ENCODE results near the gene ZKSCAN1. TPM values are rescaled to one million over a fixed set of nuclear protein-coding genes. Genes with fewer than 3 reads are reported as not detected.
"Not testable (repeated sequence)": the region's sequence is repeated elsewhere in the genome, so short reads cannot be mapped to it uniquely, and the experiment has no call there.

The ZKSCAN1 gene
- total and polyA plus RNA-seq, 3 donors from 2014 or later: 30.7 to 71.3 (median 65.3) TPM

DNA sequence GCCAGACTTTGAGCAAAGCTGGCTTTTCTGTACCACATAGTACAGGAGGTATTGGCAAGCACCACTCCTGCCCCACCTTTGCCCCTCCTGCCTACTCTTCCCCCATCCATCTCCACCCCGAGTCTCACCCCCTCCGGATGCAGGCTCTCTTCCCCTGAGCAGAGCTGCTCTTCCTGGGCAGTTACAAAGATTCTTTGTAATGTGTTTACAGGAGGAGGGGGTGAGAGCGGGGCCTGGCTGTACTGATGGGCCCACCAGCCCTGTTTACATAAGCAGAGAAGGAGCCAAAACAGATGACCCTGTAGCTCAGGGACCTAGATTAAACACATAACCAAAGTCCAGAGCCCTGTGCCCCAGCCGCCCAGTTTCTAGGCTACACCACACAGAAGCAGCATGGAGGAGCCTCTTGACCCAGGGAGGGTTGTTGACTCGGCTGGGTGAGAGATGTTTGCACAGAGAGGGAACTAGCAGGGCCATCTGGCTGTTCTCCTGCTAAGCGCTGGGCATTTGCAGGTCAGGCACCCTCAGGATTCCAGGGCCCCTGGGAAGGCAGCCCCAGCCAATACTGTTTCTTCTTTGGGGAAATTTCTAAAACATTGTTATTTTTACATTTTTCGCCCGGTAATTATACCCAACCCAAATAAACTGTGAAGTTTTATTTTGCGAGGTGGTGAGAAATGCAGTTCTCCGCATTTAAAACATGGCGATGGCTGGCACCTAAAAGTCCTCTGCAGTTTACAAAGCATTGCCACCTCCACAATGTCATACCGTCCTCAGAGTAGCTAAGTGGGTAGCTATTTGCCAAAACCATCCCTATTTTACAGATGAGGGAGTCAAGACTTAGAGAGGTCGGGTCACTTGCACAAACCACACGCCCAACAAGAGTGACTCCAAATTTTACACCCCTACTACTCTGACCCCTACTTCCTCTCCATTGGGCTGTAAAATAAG, 11.4 kb upstream of the ZKSCAN1 start:
- TF ChIP-seq POLR2A (IDR thresholded peaks at IDR 0.05): no peak
- TF ChIP-seq, protein P1, sequence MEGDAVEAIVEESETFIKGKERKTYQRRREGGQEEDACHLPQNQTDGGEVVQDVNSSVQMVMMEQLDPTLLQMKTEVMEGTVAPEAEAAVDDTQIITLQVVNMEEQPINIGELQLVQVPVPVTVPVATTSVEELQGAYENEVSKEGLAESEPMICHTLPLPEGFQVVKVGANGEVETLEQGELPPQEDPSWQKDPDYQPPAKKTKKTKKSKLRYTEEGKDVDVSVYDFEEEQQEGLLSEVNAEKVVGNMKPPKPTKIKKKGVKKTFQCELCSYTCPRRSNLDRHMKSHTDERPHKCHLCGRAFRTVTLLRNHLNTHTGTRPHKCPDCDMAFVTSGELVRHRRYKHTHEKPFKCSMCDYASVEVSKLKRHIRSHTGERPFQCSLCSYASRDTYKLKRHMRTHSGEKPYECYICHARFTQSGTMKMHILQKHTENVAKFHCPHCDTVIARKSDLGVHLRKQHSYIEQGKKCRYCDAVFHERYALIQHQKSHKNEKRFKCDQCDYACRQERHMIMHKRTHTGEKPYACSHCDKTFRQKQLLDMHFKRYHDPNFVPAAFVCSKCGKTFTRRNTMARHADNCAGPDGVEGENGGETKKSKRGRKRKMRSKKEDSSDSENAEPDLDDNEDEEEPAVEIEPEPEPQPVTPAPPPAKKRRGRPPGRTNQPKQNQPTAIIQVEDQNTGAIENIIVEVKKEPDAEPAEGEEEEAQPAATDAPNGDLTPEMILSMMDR (IDR thresholded peaks at IDR 0.05): no peak
- Histone ChIP-seq H3K36me3 (ENCODE audit: low read depth, missing control alignments) (no peaks in the 10 kb centered on the region), H3K4me1 (peaks cover 10% of the 10 kb centered on the region), H3K9me3 (no peaks in the 10 kb centered on the region), H3K4me3 (no peak overlapping the region), H3K27ac (peak overlapping the region; percentile 31 to 41), H3K27me3 (no peaks in the 10 kb centered on the region)
- DNase-seq: no peak
- 57 to 70% methylated on average over 13 to 14 of the region's 14 CpGs for WGBS, 2 donors
- intact Hi-C loops (cut with DNase I; ENCODE audit: low total_unique reads): no loop called here

DNA sequence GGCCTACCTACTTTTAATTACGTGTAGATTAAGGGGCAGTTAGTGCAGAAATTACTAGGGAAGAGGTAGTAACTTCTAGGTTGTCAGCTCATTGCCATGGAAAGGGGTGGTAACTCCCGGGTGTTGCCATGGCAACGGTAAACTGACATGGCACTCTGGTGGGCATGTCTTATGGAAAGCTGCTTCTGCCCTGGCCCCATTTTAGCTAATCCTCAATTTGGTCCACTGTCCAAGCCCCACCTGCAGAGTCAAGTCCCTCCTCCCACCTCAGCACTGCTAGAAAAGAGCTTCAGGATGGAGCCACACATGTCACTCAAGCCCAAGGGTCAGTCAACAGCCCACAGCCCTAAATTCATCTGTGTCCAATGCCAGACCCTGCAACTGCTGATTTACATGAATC, 7.5 kb upstream of the ZKSCAN1 start:
- DNase-seq: no peak

DNA sequence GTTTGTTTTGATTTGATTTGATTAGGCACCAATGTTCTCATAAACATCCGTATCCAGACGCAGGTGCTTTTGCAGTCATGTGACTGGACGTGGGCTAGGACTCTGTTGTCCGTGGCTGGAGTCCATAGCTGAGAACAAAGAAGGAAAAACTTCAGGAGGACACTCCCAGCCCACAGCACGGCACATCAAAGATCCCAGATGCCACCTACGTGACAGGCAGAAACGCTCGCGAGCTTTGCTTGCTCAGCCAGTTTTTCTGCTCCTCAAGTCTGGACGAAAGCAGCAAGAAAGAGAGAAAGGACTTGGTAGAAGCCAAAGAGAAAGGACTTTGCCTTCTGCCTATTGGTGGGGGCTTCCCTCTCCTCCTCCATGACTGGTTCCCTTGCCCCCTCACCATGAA, 6.9 kb upstream of the ZKSCAN1 start:
- H3K27ac ChIP-seq: no peak overlapping the region
- H3K9me3 ChIP-seq: no peaks in the 10 kb centered on the region
- no peak overlapping the region for H3K4me3 ChIP-seq
- peaks cover 4% of the 10 kb centered on the region for H3K4me1 ChIP-seq
- intact Hi-C loops (cut with DNase I; ENCODE audit: low total_unique reads): no loop called here
- TF ChIP-seq POLR2A (IDR thresholded peaks at IDR 0.05): no peak
- TF ChIP-seq, protein P1 (IDR thresholded peaks at IDR 0.05): no peak
- no peak for DNase-seq
- H3K27me3 ChIP-seq: no peaks in the 10 kb centered on the region
- WGBS, 2 donors: 63 to 69% methylated on average over 10 of the region's 10 CpGs
- H3K36me3 ChIP-seq (ENCODE audit: low read depth, missing control alignments): no peaks in the 10 kb centered on the region

More for the DNA sequence above, 7.5 kb upstream of the ZKSCAN1 start:
- Histone ChIP-seq H3K4me3 (no peak overlapping the region), H3K36me3 (ENCODE audit: low read depth, missing control alignments) (no peaks in the 10 kb centered on the region), H3K27ac (no peak overlapping the region), H3K4me1 (peaks cover 4% of the 10 kb centered on the region), H3K9me3 (no peaks in the 10 kb centered on the region), H3K27me3 (no peaks in the 10 kb centered on the region)
- TF ChIP-seq, protein P1 (IDR thresholded peaks at IDR 0.05): no peak
- no peak for TF ChIP-seq POLR2A (IDR thresholded peaks at IDR 0.05)
- intact Hi-C loops (cut with DNase I; ENCODE audit: low total_unique reads): no loop called here
- WGBS, 2 donors: 85 to 89% methylated on average over 3 of the region's 3 CpGs

DNA sequence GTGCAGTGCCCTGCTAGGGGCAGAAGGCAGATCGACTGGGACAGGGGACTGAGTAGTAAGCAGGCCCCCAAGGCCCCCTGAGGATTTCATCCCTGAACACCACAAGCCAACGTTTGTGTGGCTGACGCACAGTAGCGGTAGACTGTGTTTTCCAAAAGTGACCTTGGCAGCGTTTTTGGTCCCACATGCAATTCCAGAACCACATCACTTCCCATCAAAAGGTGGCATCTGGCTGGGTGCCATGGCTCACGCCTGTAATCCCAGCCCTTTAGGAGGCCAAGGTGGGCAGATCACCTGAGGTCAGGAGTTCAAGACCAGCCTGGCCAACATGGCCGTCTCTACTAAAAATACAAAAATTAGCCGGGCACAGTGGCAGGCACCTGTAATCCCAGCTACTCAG, 5.4 kb upstream of the ZKSCAN1 start:
- H3K4me3 ChIP-seq; H3K27ac ChIP-seq; DNase-seq; intact Hi-C loops (cut with DNase I; ENCODE audit: low total_unique reads); H3K4me1 ChIP-seq; H3K27me3 ChIP-seq; H3K36me3 ChIP-seq (ENCODE audit: low read depth, missing control alignments); H3K9me3 ChIP-seq: not testable (repeated sequence)
- 71 to 88% methylated on average over 8 of the region's 8 CpGs for WGBS, 2 donors

DNA sequence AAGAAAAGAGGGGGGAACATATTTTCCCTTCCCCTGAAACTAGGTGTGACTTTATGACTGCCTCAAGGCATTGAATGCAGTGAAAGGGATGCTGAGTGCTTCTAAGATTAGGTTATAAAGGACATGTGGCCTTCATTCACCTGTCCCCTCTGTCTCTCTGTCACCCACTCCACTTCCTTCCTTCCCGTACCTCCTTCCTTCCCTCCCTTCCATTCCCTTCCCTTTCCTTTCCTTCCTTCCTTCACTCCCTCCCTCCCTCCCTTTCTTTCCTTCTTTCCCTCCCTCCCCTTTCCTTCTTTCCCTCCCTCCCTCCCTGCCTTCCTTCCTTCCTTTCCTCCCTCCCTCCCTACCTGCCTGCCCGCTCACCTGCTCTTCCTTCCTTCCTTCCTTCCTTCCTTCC, 4.5 kb upstream of the ZKSCAN1 start:
- Histone ChIP-seq H3K27ac (no peak overlapping the region), H3K9me3 (no peaks in the 10 kb centered on the region), H3K27me3 (no peaks in the 10 kb centered on the region), H3K4me3 (no peak overlapping the region), H3K36me3 (ENCODE audit: low read depth, missing control alignments) (no peaks in the 10 kb centered on the region), H3K4me1 (peaks cover 5% of the 10 kb centered on the region)
- intact Hi-C loops (cut with DNase I; ENCODE audit: low total_unique reads): no loop called here
- no peak for DNase-seq
- 81 to 83% methylated on average over 2 of the region's 2 CpGs for WGBS, 2 donors
- no peak for TF ChIP-seq POLR2A (IDR thresholded peaks at IDR 0.05)
- TF ChIP-seq, protein P1 (IDR thresholded peaks at IDR 0.05): no peak

Measured in testis (tissue), 3 donors.